Lower leg skin (tissue), 3 donors: ENCODE results near the gene PCP2.

Source experiments
- POLR2A ChIP-seq, 2 donors: fragments of 450-650 bp; IDR thresholded peaks; one replicate each; pipeline ENCODE4 v1.6.1; 2016 to 2017; ENCODE audit warnings: antibody characterized with exemption in 2 of 2, mild to moderate bottlenecking in 1 of 2, moderate library complexity in 1 of 2
- TF ChIP-seq, protein P1 (sequence below), 3 donors: fragments of 450-650 bp; IDR thresholded peaks; one replicate each; pipeline ENCODE4 v1.5.1; 2016; ENCODE audit warnings: antibody characterized with exemption in 3 of 3, mild to moderate bottlenecking in 3 of 3, moderate library complexity in 2 of 3

DNA sequence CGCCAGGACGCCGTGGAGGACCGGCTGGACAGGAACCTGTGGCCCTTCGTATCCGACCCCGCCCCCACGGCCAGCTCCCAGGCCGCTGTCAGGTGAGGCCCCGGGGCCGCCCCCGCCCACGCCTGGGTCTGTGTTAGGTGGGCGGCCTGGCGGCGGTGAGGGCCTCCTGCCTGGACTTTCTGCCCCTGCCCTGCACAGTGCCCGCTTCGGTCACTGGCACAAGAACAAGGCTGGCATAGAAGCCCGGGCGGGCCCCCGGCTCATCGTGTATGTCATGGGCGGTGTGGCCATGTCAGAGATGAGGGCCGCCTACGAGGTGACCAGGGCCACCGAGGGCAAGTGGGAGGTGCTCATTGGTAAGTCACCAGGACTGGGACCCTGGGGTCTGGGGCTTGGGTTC is 13.6 kb upstream of the PCP2 start:
- no peak for TF ChIP-seq POLR2A (IDR thresholded peaks at IDR 0.05)
- TF ChIP-seq, protein P1, sequence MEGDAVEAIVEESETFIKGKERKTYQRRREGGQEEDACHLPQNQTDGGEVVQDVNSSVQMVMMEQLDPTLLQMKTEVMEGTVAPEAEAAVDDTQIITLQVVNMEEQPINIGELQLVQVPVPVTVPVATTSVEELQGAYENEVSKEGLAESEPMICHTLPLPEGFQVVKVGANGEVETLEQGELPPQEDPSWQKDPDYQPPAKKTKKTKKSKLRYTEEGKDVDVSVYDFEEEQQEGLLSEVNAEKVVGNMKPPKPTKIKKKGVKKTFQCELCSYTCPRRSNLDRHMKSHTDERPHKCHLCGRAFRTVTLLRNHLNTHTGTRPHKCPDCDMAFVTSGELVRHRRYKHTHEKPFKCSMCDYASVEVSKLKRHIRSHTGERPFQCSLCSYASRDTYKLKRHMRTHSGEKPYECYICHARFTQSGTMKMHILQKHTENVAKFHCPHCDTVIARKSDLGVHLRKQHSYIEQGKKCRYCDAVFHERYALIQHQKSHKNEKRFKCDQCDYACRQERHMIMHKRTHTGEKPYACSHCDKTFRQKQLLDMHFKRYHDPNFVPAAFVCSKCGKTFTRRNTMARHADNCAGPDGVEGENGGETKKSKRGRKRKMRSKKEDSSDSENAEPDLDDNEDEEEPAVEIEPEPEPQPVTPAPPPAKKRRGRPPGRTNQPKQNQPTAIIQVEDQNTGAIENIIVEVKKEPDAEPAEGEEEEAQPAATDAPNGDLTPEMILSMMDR (IDR thresholded peaks at IDR 0.05), result no peak
